GM12878 (cell line): ENCODE data around the gene DDR2. TPM values are rescaled to one million over a fixed set of nuclear protein-coding genes. Genes with fewer than 3 reads are reported as not detected.

Experiments
- ATF2 ChIP-seq: IDR thresholded peaks from 2 replicates; pipeline ENCODE4 v1.6.1; 2012; ENCODE audit warnings: low read length, inconsistent platforms
- BACH1 ChIP-seq: fragments of 450-650 bp; IDR thresholded peaks from 2 replicates; pipeline ENCODE4 v1.6.1; 2017; ENCODE audit warnings: mild to moderate bottlenecking, borderline replicate concordance
- CBFB ChIP-seq: IDR thresholded peaks from 2 replicates; pipeline ENCODE4 v1.6.1; 2016; ENCODE audit warnings: antibody characterized with exemption, low read depth
- JUND ChIP-seq: IDR thresholded peaks from 2 replicates; pipeline ENCODE4 v1.6.1; 2012; ENCODE audit warnings: low read depth, mild to moderate bottlenecking, low read length, improper control_type of control experiment, moderate library complexity
- KAT2A ChIP-seq: conservative IDR thresholded peaks from 2 replicates; pipeline ENCODE4 v1.6.1; 2011; ENCODE audit warnings: low read depth, low read length; ENCODE audit not compliant: control insufficient read depth
- MTA2 ChIP-seq: fragments of 450-650 bp; IDR thresholded peaks from 2 replicates; pipeline ENCODE4 v1.6.1; 2016; ENCODE audit warnings: low read depth, mild to moderate bottlenecking, moderate library complexity
- MYC ChIP-seq: IDR thresholded peaks from 2 replicates; pipeline ENCODE4 v1.6.1; 2011; ENCODE audit warnings: mild to moderate bottlenecking, low read length, moderate library complexity, inconsistent platforms; ENCODE audit not compliant: insufficient read depth, insufficient replicate concordance, insufficient read length, severe bottlenecking
- NFYB ChIP-seq: IDR thresholded peaks from 2 replicates; pipeline ENCODE4 v1.6.1; 2011; ENCODE audit warnings: low read depth, mild to moderate bottlenecking, low read length, improper control_type of control experiment, moderate library complexity; ENCODE audit not compliant: insufficient read depth
- PML ChIP-seq: IDR thresholded peaks from 2 replicates; pipeline ENCODE4 v1.6.1; 2012; ENCODE audit warnings: low read length, inconsistent platforms
- RB1 ChIP-seq: fragments of 450-650 bp; formaldehyde crosslinking; IDR thresholded peaks from 2 replicates; pipeline ENCODE4 v1.6.1; 2017; ENCODE audit warnings: mild to moderate bottlenecking, borderline replicate concordance
- RELA ChIP-seq: fragments of 450-650 bp; IDR thresholded peaks from 2 replicates; pipeline ENCODE4 v1.8.0; 2014; ENCODE audit warnings: borderline replicate concordance; ENCODE audit not compliant: partially characterized antibody
- SIN3A ChIP-seq: IDR thresholded peaks from 2 replicates; pipeline ENCODE4 v1.6.1; 2012; ENCODE audit warnings: low read depth, low read length, improper control_type of control experiment
- SP1 ChIP-seq: IDR thresholded peaks from one replicate; pipeline ENCODE4 v1.6.1; 2011; ENCODE audit warnings: low read depth, low read length
- SREBF1 ChIP-seq: IDR thresholded peaks from 2 replicates; pipeline ENCODE4 v1.6.1; 2012; ENCODE audit warnings: mild to moderate bottlenecking, low read length
- TAF1 ChIP-seq: IDR thresholded peaks from 2 replicates; pipeline ENCODE4 v1.6.1; 2011; ENCODE audit warnings: mild to moderate bottlenecking, low read depth, low read length, borderline replicate concordance
- polyA plus RNA-seq, 11 experiments: library from polyadenylated mRNA; depleted of rRNA in 4 of 11; unstranded in 6 of 11; stranded (reverse) in 5 of 11; fragments of >200 nt; fragmentation: Nextera tagmentation in 4 of 11; fragmentation: Illumina TruSeq in 1 of 11; extraction: Ambion mirVana in 4 of 11; extraction: Trizol in 1 of 11; gene quantifications; 1 replicate in 1 of 11; 2 replicates in 10 of 11; pipeline versions ENCODE4 v1.2.1 to v1.2.3, GENCODE V29; 2011 to 2016; ENCODE audit warnings: inconsistent platforms in 2 of 11, missing spikeins in 2 of 11, low read depth in 1 of 11
- total RNA-seq, 4 experiments: library from RNA; depleted of rRNA in 3 of 4; stranded (reverse); fragments of >200 nt in 3 of 4; fragmentation: Illumina TruSeq in 1 of 4; extraction: Trizol in 1 of 4; gene quantifications; 2 replicates each; pipeline versions ENCODE4 v1.2.1 to v1.2.3, GENCODE V29; 2013 to 2021
- TF ChIP-seq, protein P1 (sequence below): fragments of 450-650 bp; IDR thresholded peaks from 2 replicates; pipeline ENCODE4 v1.6.1; 2016; ENCODE audit warnings: mild to moderate bottlenecking, moderate library complexity, borderline replicate concordance
- TF ChIP-seq, protein P2 (sequence below): IDR thresholded peaks from 2 replicates; pipeline ENCODE4 v1.6.1; 2011; ENCODE audit warnings: borderline replicate concordance, low read depth, mild to moderate bottlenecking, moderate library complexity, low read length; ENCODE audit not compliant: insufficient read depth, poor library complexity, severe bottlenecking
- TF ChIP-seq, protein P3 (sequence below): fragments of 450-650 bp; IDR thresholded peaks from 2 replicates; pipeline ENCODE4 v1.6.1; 2016; ENCODE audit warnings: mild to moderate bottlenecking
- TF ChIP-seq, protein P4 (sequence below): fragments of 450-650 bp; IDR thresholded peaks from 2 replicates; pipeline ENCODE4 v1.6.1; 2017; ENCODE audit warnings: mild to moderate bottlenecking, moderate library complexity

DDR2 gene
- total and polyA plus RNA-seq, 10 of the 15 experiments (the other 5 are each of a cell fraction or from before 2014, with no cell fraction given): 1.9 to 8.8 (median 5.5) TPM

DNA sequence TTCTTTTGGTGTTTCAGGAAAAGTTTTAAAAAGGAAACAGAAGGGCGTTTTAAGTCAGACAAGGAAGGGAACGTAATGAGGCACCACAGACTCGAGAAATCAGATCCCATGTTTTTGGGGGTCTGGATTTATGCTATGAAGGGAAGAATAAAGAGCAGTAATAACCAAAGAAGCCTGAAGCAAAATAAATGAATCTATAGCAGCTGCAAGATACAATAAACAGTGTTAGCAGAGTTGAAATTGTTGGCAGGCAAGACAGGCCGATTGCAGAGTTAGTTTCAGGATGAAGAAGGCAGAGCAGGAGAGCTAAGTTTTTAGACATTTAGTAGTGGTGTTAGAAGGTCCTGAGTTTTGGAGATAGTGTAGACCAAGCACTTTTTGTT is 425 bp downstream of the DDR2 start (continued):
- TF ChIP-seq, protein P1, sequence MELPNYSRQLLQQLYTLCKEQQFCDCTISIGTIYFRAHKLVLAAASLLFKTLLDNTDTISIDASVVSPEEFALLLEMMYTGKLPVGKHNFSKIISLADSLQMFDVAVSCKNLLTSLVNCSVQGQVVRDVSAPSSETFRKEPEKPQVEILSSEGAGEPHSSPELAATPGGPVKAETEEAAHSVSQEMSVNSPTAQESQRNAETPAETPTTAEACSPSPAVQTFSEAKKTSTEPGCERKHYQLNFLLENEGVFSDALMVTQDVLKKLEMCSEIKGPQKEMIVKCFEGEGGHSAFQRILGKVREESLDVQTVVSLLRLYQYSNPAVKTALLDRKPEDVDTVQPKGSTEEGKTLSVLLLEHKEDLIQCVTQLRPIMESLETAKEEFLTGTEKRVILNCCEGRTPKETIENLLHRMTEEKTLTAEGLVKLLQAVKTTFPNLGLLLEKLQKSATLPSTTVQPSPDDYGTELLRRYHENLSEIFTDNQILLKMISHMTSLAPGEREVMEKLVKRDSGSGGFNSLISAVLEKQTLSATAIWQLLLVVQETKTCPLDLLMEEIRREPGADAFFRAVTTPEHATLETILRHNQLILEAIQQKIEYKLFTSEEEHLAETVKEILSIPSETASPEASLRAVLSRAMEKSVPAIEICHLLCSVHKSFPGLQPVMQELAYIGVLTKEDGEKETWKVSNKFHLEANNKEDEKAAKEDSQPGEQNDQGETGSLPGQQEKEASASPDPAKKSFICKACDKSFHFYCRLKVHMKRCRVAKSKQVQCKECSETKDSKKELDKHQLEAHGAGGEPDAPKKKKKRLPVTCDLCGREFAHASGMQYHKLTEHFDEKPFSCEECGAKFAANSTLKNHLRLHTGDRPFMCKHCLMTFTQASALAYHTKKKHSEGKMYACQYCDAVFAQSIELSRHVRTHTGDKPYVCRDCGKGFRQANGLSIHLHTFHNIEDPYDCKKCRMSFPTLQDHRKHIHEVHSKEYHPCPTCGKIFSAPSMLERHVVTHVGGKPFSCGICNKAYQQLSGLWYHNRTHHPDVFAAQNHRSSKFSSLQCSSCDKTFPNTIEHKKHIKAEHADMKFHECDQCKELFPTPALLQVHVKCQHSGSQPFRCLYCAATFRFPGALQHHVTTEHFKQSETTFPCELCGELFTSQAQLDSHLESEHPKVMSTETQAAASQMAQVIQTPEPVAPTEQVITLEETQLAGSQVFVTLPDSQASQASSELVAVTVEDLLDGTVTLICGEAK: peak; percentile 24; the same call in 1 of the 2 replicates
- TF ChIP-seq SP1 (no peak), RELA (no peak), SREBF1 (no peak), JUND (no peak), RB1 (no peak), TAF1 (0 out of 2 replicates have a peak, but pooled peaks have one; percentile 18), NFYB (no peak), ATF2 (no peak), MYC (no peak), PML (no peak), MTA2 (no peak), KAT2A (no peak), SIN3A (no peak), BACH1 (no peak), CBFB (no peak)
- TF ChIP-seq, protein P2, sequence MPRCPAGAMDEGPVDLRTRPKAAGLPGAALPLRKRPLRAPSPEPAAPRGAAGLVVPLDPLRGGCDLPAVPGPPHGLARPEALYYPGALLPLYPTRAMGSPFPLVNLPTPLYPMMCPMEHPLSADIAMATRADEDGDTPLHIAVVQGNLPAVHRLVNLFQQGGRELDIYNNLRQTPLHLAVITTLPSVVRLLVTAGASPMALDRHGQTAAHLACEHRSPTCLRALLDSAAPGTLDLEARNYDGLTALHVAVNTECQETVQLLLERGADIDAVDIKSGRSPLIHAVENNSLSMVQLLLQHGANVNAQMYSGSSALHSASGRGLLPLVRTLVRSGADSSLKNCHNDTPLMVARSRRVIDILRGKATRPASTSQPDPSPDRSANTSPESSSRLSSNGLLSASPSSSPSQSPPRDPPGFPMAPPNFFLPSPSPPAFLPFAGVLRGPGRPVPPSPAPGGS: no peak
- TF ChIP-seq, protein P3, sequence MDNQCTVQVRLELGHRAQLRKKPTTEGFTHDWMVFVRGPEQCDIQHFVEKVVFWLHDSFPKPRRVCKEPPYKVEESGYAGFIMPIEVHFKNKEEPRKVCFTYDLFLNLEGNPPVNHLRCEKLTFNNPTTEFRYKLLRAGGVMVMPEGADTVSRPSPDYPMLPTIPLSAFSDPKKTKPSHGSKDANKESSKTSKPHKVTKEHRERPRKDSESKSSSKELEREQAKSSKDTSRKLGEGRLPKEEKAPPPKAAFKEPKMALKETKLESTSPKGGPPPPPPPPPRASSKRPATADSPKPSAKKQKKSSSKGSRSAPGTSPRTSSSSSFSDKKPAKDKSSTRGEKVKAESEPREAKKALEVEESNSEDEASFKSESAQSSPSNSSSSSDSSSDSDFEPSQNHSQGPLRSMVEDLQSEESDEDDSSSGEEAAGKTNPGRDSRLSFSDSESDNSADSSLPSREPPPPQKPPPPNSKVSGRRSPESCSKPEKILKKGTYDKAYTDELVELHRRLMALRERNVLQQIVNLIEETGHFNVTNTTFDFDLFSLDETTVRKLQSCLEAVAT: peak; percentile 100
- TF ChIP-seq, protein P4, sequence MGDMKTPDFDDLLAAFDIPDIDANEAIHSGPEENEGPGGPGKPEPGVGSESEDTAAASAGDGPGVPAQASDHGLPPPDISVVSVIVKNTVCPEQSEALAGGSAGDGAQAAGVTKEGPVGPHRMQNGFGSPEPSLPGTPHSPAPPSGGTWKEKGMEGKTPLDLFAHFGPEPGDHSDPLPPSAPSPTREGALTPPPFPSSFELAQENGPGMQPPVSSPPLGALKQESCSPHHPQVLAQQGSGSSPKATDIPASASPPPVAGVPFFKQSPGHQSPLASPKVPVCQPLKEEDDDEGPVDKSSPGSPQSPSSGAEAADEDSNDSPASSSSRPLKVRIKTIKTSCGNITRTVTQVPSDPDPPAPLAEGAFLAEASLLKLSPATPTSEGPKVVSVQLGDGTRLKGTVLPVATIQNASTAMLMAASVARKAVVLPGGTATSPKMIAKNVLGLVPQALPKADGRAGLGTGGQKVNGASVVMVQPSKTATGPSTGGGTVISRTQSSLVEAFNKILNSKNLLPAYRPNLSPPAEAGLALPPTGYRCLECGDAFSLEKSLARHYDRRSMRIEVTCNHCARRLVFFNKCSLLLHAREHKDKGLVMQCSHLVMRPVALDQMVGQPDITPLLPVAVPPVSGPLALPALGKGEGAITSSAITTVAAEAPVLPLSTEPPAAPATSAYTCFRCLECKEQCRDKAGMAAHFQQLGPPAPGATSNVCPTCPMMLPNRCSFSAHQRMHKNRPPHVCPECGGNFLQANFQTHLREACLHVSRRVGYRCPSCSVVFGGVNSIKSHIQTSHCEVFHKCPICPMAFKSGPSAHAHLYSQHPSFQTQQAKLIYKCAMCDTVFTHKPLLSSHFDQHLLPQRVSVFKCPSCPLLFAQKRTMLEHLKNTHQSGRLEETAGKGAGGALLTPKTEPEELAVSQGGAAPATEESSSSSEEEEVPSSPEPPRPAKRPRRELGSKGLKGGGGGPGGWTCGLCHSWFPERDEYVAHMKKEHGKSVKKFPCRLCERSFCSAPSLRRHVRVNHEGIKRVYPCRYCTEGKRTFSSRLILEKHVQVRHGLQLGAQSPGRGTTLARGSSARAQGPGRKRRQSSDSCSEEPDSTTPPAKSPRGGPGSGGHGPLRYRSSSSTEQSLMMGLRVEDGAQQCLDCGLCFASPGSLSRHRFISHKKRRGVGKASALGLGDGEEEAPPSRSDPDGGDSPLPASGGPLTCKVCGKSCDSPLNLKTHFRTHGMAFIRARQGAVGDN: no peak
